ENCODE results near the gene GALR2. TPM values are rescaled to one million over a fixed set of nuclear protein-coding genes. Genes with fewer than 3 reads are reported as not detected.

The GALR2 gene
- total and polyA plus RNA-seq, 3 experiments from 2014 or later, result 2.7 to 3.1 TPM; not detected in 1

GRCh38 chr17:76095943-76096342 lies 21.4 kb downstream of the GALR2 start:
- peaks cover 7 to 15% (median 12%) of the 10 kb centered on the region in 3 donors for H3K4me1 Mint-ChIP-seq
- peaks cover 34% of the 10 kb centered on the region for H3K36me3 ChIP-seq (ENCODE audit: insufficient read depth, low read length)
- CTCF ChIA-PET, result interaction anchor here (1.1 to 2.5 kb wide), 5 partner anchors 11 to 204 kb away, joined by 3 to 7 read pairs (median 3); no protein-coding TSS in a partner anchor
- no peaks in the 10 kb centered on the region for H3K27me3 ChIP-seq (ENCODE audit: insufficient read depth, low read length, poor library complexity, severe bottlenecking)
- no peaks in the 10 kb centered on the region for H3K9me3 Mint-ChIP-seq
- H3K27ac Mint-ChIP-seq, result peak overlapping the region in 1 of 8 donors; percentile 12
- no peaks in the 10 kb centered on the region for H3K4me1 ChIP-seq (ENCODE audit: insufficient read depth, low read length)
- POLR2A ChIA-PET, result no interaction called here
- DNase-seq, result no peak
- H3K36me3 Mint-ChIP-seq, result peaks cover 0 to 78% (median 11%) of the 10 kb centered on the region in 3 donors
- peak overlapping the region in 1 of 7 donors; percentile 40 for H3K4me3 Mint-ChIP-seq
- H3K4me3 ChIP-seq (ENCODE audit: low read length), result no peak overlapping the region
- H3K27me3 Mint-ChIP-seq, result no peaks in the 10 kb centered on the region
- H3K27ac ChIP-seq (ENCODE audit: low read depth, low read length), result no peak overlapping the region
- H3K9me3 ChIP-seq (ENCODE audit: low read length), result no peaks in the 10 kb centered on the region

GRCh38 chr17:76097716-76098295 lies 23.2 kb downstream of the GALR2 start:
- DNase-seq, result no peak
- Histone ChIP-seq H3K36me3 (ENCODE audit: insufficient read depth, low read length) (peaks cover 38% of the 10 kb centered on the region), H3K27ac (ENCODE audit: low read depth, low read length) (no peak overlapping the region), H3K9me3 (ENCODE audit: low read length) (no peaks in the 10 kb centered on the region), H3K4me1 (ENCODE audit: insufficient read depth, low read length) (peaks cover 8% of the 10 kb centered on the region), H3K4me3 (ENCODE audit: low read length) (no peak overlapping the region), H3K27me3 (ENCODE audit: insufficient read depth, low read length, poor library complexity, severe bottlenecking) (no peaks in the 10 kb centered on the region)
- ChIA-PET CTCF (no interaction called here), POLR2A (interaction anchor here (0.7 kb wide), 1 partner anchor 8 kb away, joined by 4 read pairs; no protein-coding TSS in a partner anchor)
- no peaks in the 10 kb centered on the region for H3K27me3 Mint-ChIP-seq
- H3K27ac Mint-ChIP-seq, result peak overlapping the region in 1 of 8 donors; percentile 15
- no peaks in the 10 kb centered on the region for H3K9me3 Mint-ChIP-seq
- H3K36me3 Mint-ChIP-seq, result peaks cover 0 to 76% (median 14%) of the 10 kb centered on the region in 3 donors
- no peak overlapping the region for H3K4me3 Mint-ChIP-seq
- H3K4me1 Mint-ChIP-seq, result peaks cover 15 to 29% (median 27%) of the 10 kb centered on the region in 3 donors

- peaks cover 23 to 40% (median 34%) of the 10 kb centered on the region in 3 donors for H3K4me1 Mint-ChIP-seq
- Histone ChIP-seq H3K27ac (ENCODE audit: low read depth, low read length) (peak overlapping the region; percentile 70), H3K4me3 (ENCODE audit: low read length) (peak overlapping the region; percentile 77), H3K27me3 (ENCODE audit: insufficient read depth, low read length, poor library complexity, severe bottlenecking) (no peaks in the 10 kb centered on the region), H3K9me3 (ENCODE audit: low read length) (no peaks in the 10 kb centered on the region), H3K4me1 (ENCODE audit: insufficient read depth, low read length) (peaks cover 17% of the 10 kb centered on the region), H3K36me3 (ENCODE audit: insufficient read depth, low read length) (peaks cover 5% of the 10 kb centered on the region)
- DNase-seq, result no peak
- POLR2A ChIA-PET, result interaction anchor here (0.6 to 1.6 kb wide), 6 partner anchors 16 to 164 kb away, joined by 3 to 5 read pairs (median 4); no protein-coding TSS in a partner anchor
- peaks cover 0 to 2% of the 10 kb centered on the region in 2 donors for H3K27me3 Mint-ChIP-seq
- H3K4me3 Mint-ChIP-seq, result peak overlapping the region; percentile 92 to 98 (median 96)
- H3K36me3 Mint-ChIP-seq, result peaks cover 0 to 46% (median 7%) of the 10 kb centered on the region in 3 donors
- H3K9me3 Mint-ChIP-seq, result no peaks in the 10 kb centered on the region
- peak overlapping the region; percentile 90 to 99 (median 98) for H3K27ac Mint-ChIP-seq
- CTCF ChIA-PET, result interaction anchor here (0.7 to 6.6 kb wide), 6 partner anchors 75 to 305 kb away, joined by 3 to 30 read pairs (median 3); no protein-coding TSS in a partner anchor
Observed at GRCh38 chr17:76102944-76103273, 28.3 kb downstream of the GALR2 start.

- ChIA-PET CTCF (interaction anchor here (0.7 to 6.6 kb wide), 11 partner anchors 10 to 198 kb away, joined by 3 to 30 read pairs (median 3); no protein-coding TSS in a partner anchor), POLR2A (interaction anchor here (0.6 to 1.6 kb wide), 6 partner anchors 29 to 248 kb away, joined by 3 to 5 read pairs (median 4); partner anchors contain the start of gene WBP2)
Observed at GRCh38 chr17:76103274-76104139, 28.9 kb downstream of the GALR2 start, which contains the start of gene EXOC7. Gene EXOC7 (minus strand): TSS chr17:76103787. CDS start chr17:76103692, 95 bp downstream.

GRCh38 chr17:76104140-76104895 lies 29.7 kb downstream of the GALR2 start:
- H3K36me3 ChIP-seq (ENCODE audit: insufficient read depth, low read length), result peaks cover 5% of the 10 kb centered on the region
- H3K4me3 Mint-ChIP-seq, result peak overlapping the region; percentile 92 to 98 (median 96)
- peaks cover 0 to 36% (median 7%) of the 10 kb centered on the region in 3 donors for H3K36me3 Mint-ChIP-seq
- no peak for DNase-seq
- peak overlapping the region; percentile 70 for H3K27ac ChIP-seq (ENCODE audit: low read depth, low read length)
- CTCF ChIA-PET, result interaction anchor here (0.8 to 6.6 kb wide), 10 partner anchors 11 to 401 kb away, joined by 3 to 30 read pairs (median 3); no protein-coding TSS in a partner anchor
- POLR2A ChIA-PET, result interaction anchor here (0.6 to 1.6 kb wide), 4 partner anchors 10 to 249 kb away, joined by 4 to 10 read pairs (median 4); partner anchors contain the start of genes PRPSAP1 and WBP2
- H3K4me3 ChIP-seq (ENCODE audit: low read length), result peak overlapping the region; percentile 77
- H3K27ac Mint-ChIP-seq, result peak overlapping the region; percentile 73 to 99 (median 97)
- no peaks in the 10 kb centered on the region for H3K9me3 ChIP-seq (ENCODE audit: low read length)
- H3K27me3 Mint-ChIP-seq, result peaks cover 0 to 2% of the 10 kb centered on the region in 2 donors
- H3K27me3 ChIP-seq (ENCODE audit: insufficient read depth, low read length, poor library complexity, severe bottlenecking), result no peaks in the 10 kb centered on the region
- peaks cover 17% of the 10 kb centered on the region for H3K4me1 ChIP-seq (ENCODE audit: insufficient read depth, low read length)
- no peaks in the 10 kb centered on the region for H3K9me3 Mint-ChIP-seq
- H3K4me1 Mint-ChIP-seq, result peaks cover 23 to 40% (median 34%) of the 10 kb centered on the region in 3 donors

More at GRCh38 chr17:76103274-76104139, 28.9 kb downstream of the GALR2 start, which contains the start of gene EXOC7:
- Histone ChIP-seq H3K27me3 (ENCODE audit: insufficient read depth, low read length, poor library complexity, severe bottlenecking) (no peaks in the 10 kb centered on the region), H3K9me3 (ENCODE audit: low read length) (no peaks in the 10 kb centered on the region), H3K36me3 (ENCODE audit: insufficient read depth, low read length) (peaks cover 5% of the 10 kb centered on the region), H3K4me1 (ENCODE audit: insufficient read depth, low read length) (peaks cover 17% of the 10 kb centered on the region), H3K27ac (ENCODE audit: low read depth, low read length) (peak within 1 kb of the TSS; percentile 70), H3K4me3 (ENCODE audit: low read length) (peak within 1 kb of the TSS; percentile 77)
- Mint-ChIP-seq H3K4me1 (peaks cover 23 to 40% (median 34%) of the 10 kb centered on the region in 3 donors), H3K27ac (peak within 1 kb of the TSS; percentile 90 to 99 (median 98)), H3K9me3 (no peaks in the 10 kb centered on the region), H3K27me3 (peaks cover 0 to 2% of the 10 kb centered on the region in 2 donors), H3K36me3 (peaks cover 0 to 41% (median 7%) of the 10 kb centered on the region in 3 donors), H3K4me3 (peak within 1 kb of the TSS; percentile 92 to 98 (median 96))
- DNase-seq, result peak; percentile 89 to 95 (median 90)

DNA sequence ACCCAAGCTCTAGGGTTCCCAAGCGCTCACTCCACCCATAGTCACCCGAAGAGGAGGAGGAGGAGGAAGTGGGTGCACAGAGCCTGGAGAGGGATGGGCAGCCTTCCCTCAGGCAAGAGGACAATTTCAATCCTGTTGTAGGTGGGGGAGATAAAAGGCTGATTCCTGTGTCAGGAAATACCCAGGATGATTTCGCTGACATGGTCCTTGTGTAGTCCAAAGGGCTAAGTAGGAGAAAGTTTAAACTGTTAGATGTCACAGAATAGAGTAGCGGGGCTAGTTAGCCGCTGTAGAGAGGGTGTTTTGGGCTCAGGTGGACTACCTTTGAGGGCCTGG lies 30.3 kb downstream of the GALR2 start:
- H3K36me3 ChIP-seq (ENCODE audit: insufficient read depth, low read length), result peaks cover 5% of the 10 kb centered on the region
- no peak overlapping the region for H3K4me3 ChIP-seq (ENCODE audit: low read length)
- no peak for DNase-seq
- Mint-ChIP-seq H3K4me3 (peak overlapping the region; percentile 41 to 98 (median 56)), H3K4me1 (peaks cover 23 to 39% (median 29%) of the 10 kb centered on the region in 3 donors), H3K36me3 (peaks cover 0 to 30% (median 6%) of the 10 kb centered on the region in 3 donors), H3K27me3 (peaks cover 0 to 2% of the 10 kb centered on the region in 2 donors), H3K9me3 (no peaks in the 10 kb centered on the region), H3K27ac (peak overlapping the region in 7 of 8 donors; percentile 54 to 87 (median 73))
- peaks cover 17% of the 10 kb centered on the region for H3K4me1 ChIP-seq (ENCODE audit: insufficient read depth, low read length)
- no peaks in the 10 kb centered on the region for H3K27me3 ChIP-seq (ENCODE audit: insufficient read depth, low read length, poor library complexity, severe bottlenecking)
- no peak overlapping the region for H3K27ac ChIP-seq (ENCODE audit: low read depth, low read length)
- no peaks in the 10 kb centered on the region for H3K9me3 ChIP-seq (ENCODE audit: low read length)
- CTCF ChIA-PET, result interaction anchor here (1.2 to 6.6 kb wide), 7 partner anchors 11 to 401 kb away, joined by 3 to 30 read pairs (median 3); no protein-coding TSS in a partner anchor
- POLR2A ChIA-PET, result interaction anchor here (0.6 to 1.0 kb wide), 3 partner anchors 10 to 250 kb away, joined by 4 to 10 read pairs (median 5); partner anchors contain the start of genes PRPSAP1 and WBP2

GRCh38 chr17:76106703-76107102 lies 32.1 kb downstream of the GALR2 start:
- peak overlapping the region in 1 of 7 donors; percentile 60 for H3K4me3 Mint-ChIP-seq
- Histone ChIP-seq H3K27me3 (ENCODE audit: insufficient read depth, low read length, poor library complexity, severe bottlenecking) (no peaks in the 10 kb centered on the region), H3K9me3 (ENCODE audit: low read length) (no peaks in the 10 kb centered on the region), H3K27ac (ENCODE audit: low read depth, low read length) (no peak overlapping the region), H3K4me1 (ENCODE audit: insufficient read depth, low read length) (peaks cover 17% of the 10 kb centered on the region), H3K4me3 (ENCODE audit: low read length) (no peak overlapping the region), H3K36me3 (ENCODE audit: insufficient read depth, low read length) (no peaks in the 10 kb centered on the region)
- peaks cover 0 to 17% (median 0%) of the 10 kb centered on the region in 3 donors for H3K36me3 Mint-ChIP-seq
- ChIA-PET POLR2A (interaction anchor here (1.0 kb wide), 1 partner anchor 173 kb away, joined by 3 read pairs; no protein-coding TSS in a partner anchor), CTCF (interaction anchor here (0.7 to 6.6 kb wide), 6 partner anchors 11 to 173 kb away, joined by 3 to 30 read pairs (median 4); no protein-coding TSS in a partner anchor)
- no peaks in the 10 kb centered on the region for H3K9me3 Mint-ChIP-seq
- H3K27me3 Mint-ChIP-seq, result peaks cover 0 to 2% of the 10 kb centered on the region in 2 donors
- no peak for DNase-seq
- H3K27ac Mint-ChIP-seq, result no peak overlapping the region
- peaks cover 15 to 28% (median 18%) of the 10 kb centered on the region in 3 donors for H3K4me1 Mint-ChIP-seq
